HG03139 (cell line): ENCODE data around the gene SST.

Experiments
- ATAC-seq: cut with Tn5 transposase; IDR thresholded peaks from one replicate; pipeline ENCODE4 v1.9.1; 2021; ENCODE audit not compliant: unreplicated experiment

The SST gene

GRCh38 chr3:187636528-187636927 is 33.7 kb downstream of the SST start:
- ATAC-seq, result no peak

DNA sequence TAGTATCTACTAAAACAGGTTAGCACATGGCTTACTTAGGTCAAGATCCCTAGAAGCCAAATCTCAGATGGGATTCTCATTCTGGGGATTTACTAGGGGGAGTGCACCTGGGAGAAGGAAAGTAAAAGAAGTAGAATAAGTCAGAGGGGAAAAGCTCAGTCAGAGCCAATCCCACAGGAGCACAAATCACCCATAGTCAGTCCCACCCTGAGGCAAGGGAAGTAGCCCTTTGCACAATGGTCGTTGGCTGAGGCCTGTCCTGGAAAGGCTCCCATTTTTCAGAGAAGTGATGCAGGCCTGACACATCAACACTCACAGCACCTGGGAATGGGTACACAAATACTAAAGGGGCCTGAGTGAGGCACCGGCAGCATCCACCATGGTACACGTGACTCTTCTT is 39.8 kb downstream of the SST start:
- no peak for ATAC-seq

DNA sequence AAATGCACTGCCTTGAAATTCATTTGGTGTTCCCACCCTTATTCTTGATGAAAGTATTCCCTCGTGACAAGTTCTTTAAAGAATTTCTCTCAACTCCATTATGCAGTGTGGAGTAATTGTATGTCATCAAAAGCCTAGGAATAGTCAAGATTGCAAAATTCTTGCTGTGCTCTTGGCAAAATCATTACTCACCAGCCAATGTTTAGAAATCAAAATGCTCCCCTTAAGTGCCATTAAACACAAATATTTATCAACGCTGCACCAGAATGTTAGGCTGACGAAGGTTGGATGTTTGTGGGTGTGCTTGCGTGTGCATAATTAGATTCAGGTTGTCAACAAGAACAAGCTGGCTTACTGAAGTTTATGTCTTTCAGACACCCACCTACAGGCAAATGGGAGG is 40.5 kb downstream of the SST start:
- no peak for ATAC-seq

GRCh38 chr3:187628169-187628568 is 42.0 kb downstream of the SST start:
- ATAC-seq, result no peak

GRCh38 chr3:187626581-187626980 is 43.6 kb downstream of the SST start:
- ATAC-seq, result no peak

- ATAC-seq, result no peak
Observed at GRCh38 chr3:187624588-187624987, 45.6 kb downstream of the SST start.

- ATAC-seq, result no peak
Observed at GRCh38 chr3:187623285-187623814, 46.8 kb downstream of the SST start.

- no peak for ATAC-seq
Observed at GRCh38 chr3:187621881-187622280, 48.3 kb downstream of the SST start.

DNA sequence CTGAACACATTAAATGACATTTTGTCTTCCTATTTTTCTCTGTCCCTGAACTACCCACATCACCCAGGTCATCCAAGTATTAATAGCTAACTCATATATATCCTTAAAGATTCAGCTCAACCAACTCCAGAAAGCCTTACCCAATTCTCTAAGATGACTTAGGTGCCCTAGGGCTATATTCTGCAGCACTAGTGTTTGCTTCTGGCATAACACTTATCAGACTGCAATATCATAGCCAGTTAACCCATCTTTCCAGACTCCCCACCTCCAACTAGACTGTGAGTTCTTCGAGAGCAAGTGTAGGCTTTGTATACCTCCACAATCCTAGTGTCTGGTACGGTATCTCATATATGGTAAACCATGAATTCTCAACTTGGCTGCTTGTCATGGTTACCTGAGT is 50.7 kb downstream of the SST start:
- no peak for ATAC-seq
